GM19099 (cell line): ENCODE results near the gene CPNE5.

Experiments
- POLR2A ChIP-seq: IDR thresholded peaks from 3 replicates; pipeline ENCODE4 v1.6.1; 2011; ENCODE audit warnings: low read depth; ENCODE audit not compliant: insufficient read length; ENCODE audit errors: extremely low read depth

Gene CPNE5

DNA sequence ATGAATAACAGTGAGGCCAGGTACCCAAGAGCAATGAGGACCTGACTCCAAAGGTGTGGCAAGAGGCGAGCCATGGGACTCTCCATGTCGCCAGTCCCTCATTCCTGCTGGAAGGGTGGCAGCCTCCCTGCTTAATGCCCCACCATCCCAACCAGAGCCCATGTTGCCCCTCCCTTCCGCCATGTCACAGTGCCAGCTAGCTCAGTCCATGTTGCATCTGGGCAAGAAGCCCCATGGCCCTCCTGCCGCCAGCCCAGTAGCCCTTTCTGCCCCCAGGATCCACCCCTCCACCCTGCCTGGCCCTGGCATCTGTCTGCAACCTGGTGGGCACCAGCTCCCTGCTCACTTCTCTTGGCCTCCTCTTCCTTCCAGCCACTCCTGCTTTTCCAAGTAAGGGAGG, 6.0 kb upstream of the CPNE5 start:
- TF ChIP-seq POLR2A, result no peak

DNA sequence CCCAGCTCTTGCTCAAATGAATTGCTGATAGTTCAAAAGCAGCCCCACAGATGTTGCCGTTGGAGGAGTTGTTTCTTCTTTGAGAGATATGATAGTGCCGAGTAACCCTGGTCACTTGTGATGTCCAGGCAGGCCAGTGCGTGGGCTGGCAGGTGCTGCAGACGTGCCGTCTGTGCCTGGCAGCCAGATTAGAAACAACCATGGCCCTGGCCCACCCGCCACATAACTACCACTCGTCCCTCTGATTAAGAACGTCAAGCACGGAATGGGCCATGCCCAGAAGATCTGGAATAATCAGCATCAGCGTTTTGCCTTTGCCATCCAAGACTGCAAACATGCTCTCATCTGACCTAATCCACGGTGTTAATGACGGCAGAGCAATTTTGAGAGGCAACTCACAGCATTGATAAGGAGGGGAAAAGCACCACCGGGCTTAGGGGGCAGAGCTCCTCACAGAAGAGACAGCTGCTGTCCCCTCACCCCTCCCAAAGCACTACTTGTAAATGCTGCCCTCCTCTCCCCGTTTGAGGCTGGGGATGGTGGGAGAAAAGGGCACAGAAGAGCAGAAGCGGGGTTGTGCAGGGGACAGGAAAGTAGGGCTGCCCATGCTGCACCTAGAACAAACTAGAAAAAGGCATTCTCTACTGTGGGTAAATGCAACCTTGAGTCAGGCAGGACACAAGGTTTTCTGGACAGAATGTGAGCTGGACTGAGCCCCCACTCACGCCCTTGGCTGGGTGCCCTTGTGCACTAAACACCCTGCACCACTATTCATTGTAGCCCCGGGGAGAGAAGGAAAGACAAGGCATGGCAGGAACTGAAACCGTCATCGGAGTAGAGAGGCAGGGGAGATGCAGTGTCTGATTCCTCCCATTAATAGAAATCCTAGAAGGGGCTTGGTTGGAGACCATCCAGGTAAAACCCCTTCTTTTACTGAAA, 5.3 kb upstream of the CPNE5 start:
- no peak for TF ChIP-seq POLR2A

DNA sequence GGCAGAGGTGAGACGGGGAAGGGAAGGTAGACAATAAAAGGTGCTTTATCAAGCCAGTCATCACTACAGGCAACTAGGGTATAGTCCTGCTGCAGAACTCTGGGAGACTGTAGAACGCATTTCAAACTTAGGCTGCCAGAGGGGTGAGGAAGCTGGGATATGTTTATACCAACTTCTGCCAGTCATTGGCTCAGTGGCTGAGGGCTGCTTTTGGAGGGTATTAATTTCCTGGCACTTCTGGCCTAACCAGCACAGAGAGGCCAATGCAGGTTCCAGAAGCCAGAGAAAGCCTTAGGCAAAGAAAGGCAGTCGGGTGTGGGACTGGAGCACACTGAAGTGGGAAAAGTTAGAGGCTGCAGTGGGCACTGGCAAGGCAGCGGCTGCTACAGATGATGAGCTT, 3.9 kb upstream of the CPNE5 start:
- no peak for TF ChIP-seq POLR2A

DNA sequence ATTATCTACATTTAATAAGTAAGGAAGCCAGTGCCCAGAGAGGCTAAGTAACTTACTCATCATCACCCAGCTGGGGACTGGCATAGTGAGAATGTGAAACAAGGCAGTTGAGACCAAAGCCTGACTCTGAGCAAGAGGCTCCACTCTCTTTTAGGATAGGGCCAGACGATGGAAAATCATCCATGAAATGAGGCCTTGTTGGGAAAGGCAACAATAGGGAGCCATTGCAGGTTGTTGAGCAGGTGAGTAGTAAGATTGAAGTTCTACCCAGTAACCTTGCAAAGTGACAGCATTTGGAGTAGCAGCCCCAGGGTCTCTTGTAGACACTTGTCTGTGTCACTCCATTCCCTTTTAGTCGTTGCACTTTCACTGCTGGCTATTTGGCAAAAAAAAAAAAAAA, 2.5 kb upstream of the CPNE5 start:
- TF ChIP-seq POLR2A, result no peak

- TF ChIP-seq POLR2A, result no peak
These were observed 1.5 kb upstream of the CPNE5 start for GRCh38 chr6:36840432-36841403.

DNA sequence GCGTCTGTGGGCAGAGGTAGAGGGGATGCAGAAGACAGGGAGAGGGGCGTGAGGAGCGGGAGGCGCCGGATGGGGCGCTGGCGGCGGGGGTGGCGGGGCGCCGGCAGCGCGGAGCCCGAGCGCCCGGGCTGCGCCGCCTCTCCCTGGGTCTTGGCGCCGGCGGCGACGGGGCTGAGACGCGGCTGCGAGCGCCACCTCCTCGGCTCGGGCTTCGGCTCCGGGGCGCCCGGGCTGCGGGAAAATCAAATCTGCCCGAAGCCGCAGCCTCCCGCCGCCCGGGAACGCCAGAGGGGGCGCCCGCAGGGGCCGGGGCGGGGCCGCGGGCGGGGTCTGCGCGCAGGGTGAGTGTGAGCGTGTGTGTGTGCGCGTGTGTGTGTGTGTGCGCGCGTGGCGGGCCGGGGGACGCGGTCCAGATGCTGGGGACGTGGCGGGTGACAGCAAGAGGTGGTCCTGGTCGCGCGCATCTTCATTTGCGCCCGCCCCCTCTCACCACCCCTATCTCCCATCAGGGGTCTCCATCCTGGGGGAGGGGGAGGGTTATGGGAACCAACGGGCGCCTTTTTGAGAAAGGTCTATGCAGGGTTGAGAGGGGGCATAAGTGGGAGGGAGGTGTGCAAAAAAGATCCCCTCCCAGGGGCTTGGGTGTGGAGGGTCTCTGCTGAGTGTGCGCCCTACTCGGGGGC, 646 bp upstream of the CPNE5 start:
- no peak for TF ChIP-seq POLR2A

GRCh38 chr6:36837686-36838085, 1.6 kb downstream of the CPNE5 start:
- no peak for TF ChIP-seq POLR2A

DNA sequence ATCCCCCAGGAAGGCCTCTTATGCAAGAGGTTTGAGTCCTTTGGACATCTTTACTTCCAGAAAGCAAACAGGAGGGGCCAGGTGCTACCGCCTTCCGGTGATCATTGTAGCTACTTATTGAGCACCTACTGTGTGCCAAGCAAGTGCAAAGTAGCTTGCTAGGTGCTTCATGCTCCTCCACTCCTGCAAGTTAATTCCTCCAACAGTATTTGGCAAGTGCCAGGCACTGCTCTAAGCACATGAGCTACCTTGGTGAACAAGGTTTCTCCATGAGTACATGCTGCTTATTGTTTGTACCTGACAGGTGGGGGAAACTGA, 2.3 kb downstream of the CPNE5 start:
- TF ChIP-seq POLR2A, result no peak

DNA sequence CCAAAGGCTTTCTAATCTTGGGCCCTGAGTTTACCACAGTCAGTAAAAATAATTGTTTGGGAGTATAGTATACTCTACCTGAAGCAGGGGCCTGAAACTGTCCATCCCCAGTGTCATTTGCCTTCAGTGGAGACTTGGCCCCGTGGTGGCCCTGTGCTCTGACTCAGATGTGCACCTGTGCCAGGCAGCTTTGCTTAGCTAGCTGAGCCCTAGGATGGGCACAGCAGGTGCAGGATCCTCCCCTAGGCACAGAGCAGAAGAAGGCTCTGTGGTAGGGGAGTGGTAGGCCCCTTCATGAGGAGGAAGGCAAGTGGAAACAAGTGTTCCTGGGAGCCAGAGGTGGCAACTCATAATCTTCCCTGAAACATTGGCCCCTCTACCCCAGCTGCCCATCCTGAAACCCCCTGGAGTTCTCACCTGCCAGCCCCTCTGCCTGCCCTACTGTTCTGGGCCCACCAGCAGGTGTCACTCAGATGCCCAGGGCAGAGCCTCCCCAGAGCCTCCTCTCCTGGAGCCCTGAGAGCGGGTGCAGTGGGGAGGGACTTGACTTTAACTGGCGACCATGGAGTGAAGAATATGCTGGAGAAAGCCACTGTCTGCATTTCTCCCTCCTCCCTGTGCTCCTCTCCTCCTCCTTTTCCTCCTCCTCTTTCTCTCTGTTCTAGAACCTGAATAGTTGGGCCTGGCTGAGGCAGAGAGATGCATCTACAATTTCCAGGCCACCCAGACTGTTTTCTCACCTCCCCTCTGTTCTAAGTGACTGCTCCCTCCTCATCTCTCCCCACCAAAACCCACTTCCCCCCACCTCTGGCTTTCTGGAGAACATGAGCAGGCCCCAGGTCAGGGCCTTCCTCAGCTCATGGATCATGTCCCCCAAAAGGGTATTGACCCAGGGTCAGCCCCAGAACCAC, 2.9 kb downstream of the CPNE5 start:
- no peak for TF ChIP-seq POLR2A

- no peak for TF ChIP-seq POLR2A
These were observed 4.5 kb downstream of the CPNE5 start for GRCh38 chr6:36834576-36835341.

- TF ChIP-seq POLR2A, result no peak
These were observed 6.0 kb downstream of the CPNE5 start for GRCh38 chr6:36833182-36833789.

- no peak for TF ChIP-seq POLR2A
These were observed 6.9 kb downstream of the CPNE5 start for GRCh38 chr6:36832313-36832712.

- TF ChIP-seq POLR2A, result no peak
These were observed 8.7 kb downstream of the CPNE5 start for GRCh38 chr6:36830577-36830976.
